H1 (cell line): ENCODE results near the gene TAF8. TPM values are rescaled to one million over a fixed set of nuclear protein-coding genes. Genes with fewer than 3 reads are reported as not detected.

Experiments
- KDM5A ChIP-seq: fragments of 200-600 bp; IDR thresholded peaks from 2 replicates; pipeline ENCODE4 v1.7.1; 2012; ENCODE audit warnings: mild to moderate bottlenecking, low read length, inconsistent platforms, mixed read lengths
- NANOG ChIP-seq: IDR thresholded peaks from 2 replicates; pipeline ENCODE4 v1.6.1; 2011; ENCODE audit warnings: low read length, low read depth, mild to moderate bottlenecking, inconsistent platforms; ENCODE audit not compliant: insufficient read depth, poor library complexity, severe bottlenecking
- POU5F1 ChIP-seq: IDR thresholded peaks from 2 replicates; pipeline ENCODE4 v1.6.1; 2011; ENCODE audit warnings: low read depth, mild to moderate bottlenecking, low read length, moderate library complexity
- RNF2 ChIP-seq: fragments of 200-900, 300-1000 bp; sonication (generic); IDR thresholded peaks from 2 replicates; pipeline ENCODE4 v1.7.1; 2016; ENCODE audit warnings: borderline replicate concordance, low read depth, mild to moderate bottlenecking, antibody characterized with exemption, low read length; ENCODE audit not compliant: poor library complexity, severe bottlenecking; ENCODE audit errors: missing control alignments
- SAP30 ChIP-seq: fragments of 300-600 bp; sonication (generic); IDR thresholded peaks from 2 replicates; pipeline ENCODE4 v1.7.1; 2012; ENCODE audit warnings: low read length, moderate library complexity, mild to moderate bottlenecking, inconsistent platforms; ENCODE audit not compliant: insufficient read depth, insufficient replicate concordance
- TBP ChIP-seq: IDR thresholded peaks from 2 replicates; pipeline ENCODE4 v1.6.1; 2011; ENCODE audit warnings: low read depth, low read length, improper control_type of control experiment
- polyA plus RNA-seq, 7 experiments: library from polyadenylated mRNA; depleted of rRNA in 3 of 7; stranded (reverse) in 5 of 7; unstranded in 2 of 7; fragments of >200 nt in 5 of 7; fragments of 200-250 nt in 2 of 7; gene quantifications; 1 replicate in 5 of 7; 2 replicates in 1 of 7; 4 replicates in 1 of 7; pipeline versions ENCODE4 v1.2.1 to v1.2.3, GENCODE V29; 2011 to 2013; ENCODE audit warnings: missing spikeins in 2 of 7, mixed read lengths in 2 of 7
- total RNA-seq: library from RNA; stranded (reverse); fragmentation: NEBNext Ultra II Directional; extraction: Animal tissue kit (Norgen Biotek cat#: 25700); gene quantifications from 2 replicates; pipeline ENCODE4 v1.2.1, GENCODE V29; 2021

TAF8 gene
- total and polyA plus RNA-seq, 2 of the 8 experiments (the other 6 are each of a cell fraction or from before 2014, with no cell fraction given) = 32.2 to 34.0 TPM

DNA sequence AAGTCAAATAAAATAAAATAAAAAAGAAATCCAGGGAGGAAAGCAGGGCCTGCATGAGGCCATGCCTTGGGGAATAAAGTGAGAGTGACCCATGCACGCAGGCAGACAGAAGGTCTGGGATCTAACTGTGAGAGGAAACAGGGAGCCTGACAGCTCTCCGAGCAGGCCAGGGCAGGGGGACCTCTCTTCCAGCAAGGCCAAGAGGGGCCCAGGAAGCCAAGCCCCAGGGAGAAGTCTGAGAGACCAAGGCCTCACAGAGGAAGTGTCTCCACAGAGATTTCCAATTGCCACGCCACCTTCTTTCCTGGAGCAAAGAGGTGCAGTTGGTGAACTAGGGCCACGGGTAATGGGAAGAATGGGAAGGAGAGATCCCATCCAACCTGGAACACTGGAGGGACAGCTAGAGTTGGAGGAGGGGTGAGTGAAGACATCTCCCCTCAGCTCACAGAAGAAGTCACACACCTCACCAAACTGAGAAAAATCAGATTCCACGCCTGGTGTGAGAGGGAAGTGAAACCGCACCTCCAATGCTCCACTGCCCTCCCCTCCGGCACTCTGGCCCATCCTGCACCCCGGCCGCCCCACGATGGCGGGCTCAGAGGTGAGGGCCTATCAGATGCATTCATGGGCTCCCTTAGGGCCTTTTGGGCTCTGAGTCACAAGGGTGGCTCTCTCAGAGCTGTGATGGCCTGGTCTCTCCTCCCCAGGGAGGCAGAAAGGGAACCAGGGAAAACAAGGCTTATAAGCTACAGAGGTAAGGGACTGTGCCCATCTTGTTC is 25.1 kb upstream of the TAF8 start (continued):
- TF ChIP-seq TBP (no peak), KDM5A (no peak), POU5F1 (no peak), RNF2 (no peak), NANOG (no peak), SAP30 (no peak)
- TF ChIP-seq, all 59 proteins: peak for 0
